HG02610 (cell line): Measurements from ENCODE around the gene CA5A.
"Not testable (repeated sequence)": the region's sequence is repeated elsewhere in the genome, so short reads cannot be mapped to it uniquely, and the experiment has no call there.

Experiments
- ATAC-seq: cut with Tn5 transposase; IDR thresholded peaks from one replicate; pipeline ENCODE4 v1.9.1; 2021; ENCODE audit warnings: mild to moderate bottlenecking, moderate library complexity; ENCODE audit not compliant: unreplicated experiment

CA5A gene

GRCh38 chr16:87870418-87871291 is 65.7 kb downstream of the CA5A start:
- ATAC-seq = not testable (repeated sequence)

- not testable (repeated sequence) for ATAC-seq
Measured at GRCh38 chr16:87869879-87870417, 66.4 kb downstream of the CA5A start.

GRCh38 chr16:87869061-87869878 is 67.1 kb downstream of the CA5A start, which contains the start of gene SLC7A5:
TSS of gene SLC7A5 (minus strand) at chr16:87869507. CDS start at chr16:87869422, 85 bp downstream.
- ATAC-seq = peak; percentile 52

GRCh38 chr16:87868254-87869029 is 67.9 kb downstream of the CA5A start:
- ATAC-seq = peak; percentile 49

- not testable (repeated sequence) for ATAC-seq
Measured at GRCh38 chr16:87865902-87866555, 70.3 kb downstream of the CA5A start.

- ATAC-seq = no peak
Measured at GRCh38 chr16:87864331-87864989, 71.9 kb downstream of the CA5A start.

GRCh38 chr16:87863327-87863635 is 73.0 kb downstream of the CA5A start:
- not testable (repeated sequence) for ATAC-seq

- not testable (repeated sequence) for ATAC-seq
Measured at GRCh38 chr16:87862597-87863326, 73.6 kb downstream of the CA5A start.

GRCh38 chr16:87861300-87862099 is 74.8 kb downstream of the CA5A start:
- ATAC-seq = not testable (repeated sequence)

GRCh38 chr16:87860553-87861299 is 75.6 kb downstream of the CA5A start:
- ATAC-seq = no peak

- ATAC-seq = not testable (repeated sequence)
Measured at GRCh38 chr16:87858151-87858993, 78.0 kb downstream of the CA5A start.

- no peak for ATAC-seq
Measured at GRCh38 chr16:87856791-87857228, 79.5 kb downstream of the CA5A start.

GRCh38 chr16:87855852-87856715 is 80.2 kb downstream of the CA5A start:
- no peak for ATAC-seq

- ATAC-seq = no peak
Measured at GRCh38 chr16:87854907-87855683, 81.2 kb downstream of the CA5A start.
